GM19193 (cell line): ENCODE results near the gene CT47B1.
"Not testable (repeated sequence)": the region's sequence is repeated elsewhere in the genome, so short reads cannot be mapped to it uniquely, and the experiment has no call there.

Experiments used
- POLR2A ChIP-seq: IDR thresholded peaks from 4 replicates; pipeline ENCODE4 v1.6.1; 2011; ENCODE audit not compliant: insufficient read depth, insufficient read length; ENCODE audit errors: extremely low read depth

The CT47B1 gene

GRCh38 chrX:120875766-120876165 is at the start of gene CT47B1:
Gene CT47B1 (minus strand): TSS chrX:120875866. CDS start chrX:120875670, 196 bp downstream.
- TF ChIP-seq POLR2A: not testable (repeated sequence)

GRCh38 chrX:120874678-120875557 is 748 bp downstream of the CT47B1 start:
- no peak for TF ChIP-seq POLR2A

- no peak for TF ChIP-seq POLR2A
These were observed 18.4 kb downstream of the CT47B1 start for GRCh38 chrX:120857240-120857639.

- no peak for TF ChIP-seq POLR2A
These were observed 34.8 kb downstream of the CT47B1 start for GRCh38 chrX:120840827-120841226.

GRCh38 chrX:120839491-120839890 is 36.2 kb downstream of the CT47B1 start:
- no peak for TF ChIP-seq POLR2A

GRCh38 chrX:120825146-120825545 is 50.5 kb downstream of the CT47B1 start:
- TF ChIP-seq POLR2A: no peak

GRCh38 chrX:120824021-120824420 is 51.6 kb downstream of the CT47B1 start:
- TF ChIP-seq POLR2A: no peak

GRCh38 chrX:120823556-120823955 is 52.1 kb downstream of the CT47B1 start:
- no peak for TF ChIP-seq POLR2A
